ENCODE data around the gene DNAH17.

DNA sequence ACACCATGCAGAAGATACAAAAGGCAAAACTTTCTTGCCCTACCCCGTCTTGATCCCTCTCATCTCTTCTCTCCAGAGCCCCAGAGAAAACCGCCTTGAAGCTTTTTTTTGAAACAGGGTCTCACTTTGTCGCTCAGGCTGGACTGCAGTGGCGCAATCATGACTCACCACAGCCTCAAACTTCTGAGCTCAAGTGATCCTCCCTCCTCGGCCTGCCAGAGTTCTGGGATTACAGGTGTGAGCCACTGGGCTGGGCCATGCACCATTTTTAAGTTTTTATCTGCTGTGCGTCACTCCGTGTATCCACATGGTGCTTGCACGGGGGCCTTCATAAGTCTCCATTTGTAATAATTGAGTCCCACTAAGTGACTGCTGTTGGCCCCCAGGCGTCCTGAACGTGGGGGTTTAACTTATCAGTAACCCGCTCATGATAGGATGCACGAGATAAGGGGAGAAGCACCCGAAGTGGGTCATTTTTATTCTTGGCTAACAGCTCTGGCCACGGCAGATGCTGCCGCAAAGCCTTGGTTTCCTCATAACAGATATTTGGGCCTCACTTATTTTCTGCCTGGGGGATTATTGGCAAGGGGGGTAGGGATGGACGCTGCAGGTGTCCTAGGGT is 8.6 kb downstream of the DNAH17 start:
- TF ChIP-seq REST (IDR thresholded peaks at IDR 0.05; ENCODE audit: insufficient read depth in 1 of 2, low read depth in 2 of 2, low read length in 1 of 2) (no peak), POLR2AphosphoS5 (IDR thresholded peaks at IDR 0.05; ENCODE audit: low read depth, low read length) (no peak), TCF7L2 (IDR thresholded peaks at IDR 0.05; ENCODE audit: low read depth, low read length) (no peak), SIN3A (IDR thresholded peaks at IDR 0.05; ENCODE audit: borderline replicate concordance, insufficient read depth, low read depth, low read length) (no peak)
- TF ChIP-seq, protein P1, sequence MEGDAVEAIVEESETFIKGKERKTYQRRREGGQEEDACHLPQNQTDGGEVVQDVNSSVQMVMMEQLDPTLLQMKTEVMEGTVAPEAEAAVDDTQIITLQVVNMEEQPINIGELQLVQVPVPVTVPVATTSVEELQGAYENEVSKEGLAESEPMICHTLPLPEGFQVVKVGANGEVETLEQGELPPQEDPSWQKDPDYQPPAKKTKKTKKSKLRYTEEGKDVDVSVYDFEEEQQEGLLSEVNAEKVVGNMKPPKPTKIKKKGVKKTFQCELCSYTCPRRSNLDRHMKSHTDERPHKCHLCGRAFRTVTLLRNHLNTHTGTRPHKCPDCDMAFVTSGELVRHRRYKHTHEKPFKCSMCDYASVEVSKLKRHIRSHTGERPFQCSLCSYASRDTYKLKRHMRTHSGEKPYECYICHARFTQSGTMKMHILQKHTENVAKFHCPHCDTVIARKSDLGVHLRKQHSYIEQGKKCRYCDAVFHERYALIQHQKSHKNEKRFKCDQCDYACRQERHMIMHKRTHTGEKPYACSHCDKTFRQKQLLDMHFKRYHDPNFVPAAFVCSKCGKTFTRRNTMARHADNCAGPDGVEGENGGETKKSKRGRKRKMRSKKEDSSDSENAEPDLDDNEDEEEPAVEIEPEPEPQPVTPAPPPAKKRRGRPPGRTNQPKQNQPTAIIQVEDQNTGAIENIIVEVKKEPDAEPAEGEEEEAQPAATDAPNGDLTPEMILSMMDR (IDR thresholded peaks at IDR 0.05) = no peak
